ENCODE data around the gene SLC24A3.

The SLC24A3 gene

GRCh38 chr20:19381947-19382346 is 169.5 kb downstream of the SLC24A3 start:
- no peaks in the 10 kb centered on the region for H3K9me3 ChIP-seq
- no peak overlapping the region for H3K27ac ChIP-seq
- H3K4me1 ChIP-seq (ENCODE audit: control insufficient read depth in 1 of 2, insufficient read depth in 1 of 2, low read depth in 1 of 2, low read length in 1 of 2): peaks cover 5 to 7% of the 10 kb centered on the region in 2 experiments
- H3K36me3 ChIP-seq: no peaks in the 10 kb centered on the region
- no peaks in the 10 kb centered on the region for H3K27me3 ChIP-seq
- no peak for TF ChIP-seq CTCF (IDR thresholded peaks at IDR 0.05)
- no peak overlapping the region for H3K4me3 ChIP-seq (ENCODE audit: low read depth in 1 of 2, low read length in 1 of 2)

- TF ChIP-seq CTCF (IDR thresholded peaks at IDR 0.05): no peak
- Histone ChIP-seq H3K36me3 (no peaks in the 10 kb centered on the region), H3K4me1 (ENCODE audit: control insufficient read depth in 1 of 2, insufficient read depth in 1 of 2, low read depth in 1 of 2, low read length in 1 of 2) (peaks cover 5 to 7% of the 10 kb centered on the region in 2 experiments), H3K9me3 (no peaks in the 10 kb centered on the region), H3K4me3 (ENCODE audit: low read depth in 1 of 2, low read length in 1 of 2) (no peak overlapping the region), H3K27me3 (no peaks in the 10 kb centered on the region), H3K27ac (no peak overlapping the region)
These were observed 170.2 kb downstream of the SLC24A3 start for GRCh38 chr20:19382386-19383340.

GRCh38 chr20:19384940-19385339 is 172.5 kb downstream of the SLC24A3 start:
- Histone ChIP-seq H3K9me3 (no peaks in the 10 kb centered on the region), H3K4me1 (ENCODE audit: control insufficient read depth in 1 of 2, insufficient read depth in 1 of 2, low read depth in 1 of 2, low read length in 1 of 2) (no peaks in the 10 kb centered on the region), H3K27ac (no peak overlapping the region), H3K4me3 (ENCODE audit: low read depth in 1 of 2, low read length in 1 of 2) (no peak overlapping the region), H3K27me3 (no peaks in the 10 kb centered on the region), H3K36me3 (no peaks in the 10 kb centered on the region)
- no peak for TF ChIP-seq CTCF (IDR thresholded peaks at IDR 0.05)

GRCh38 chr20:19387251-19387650 is 174.8 kb downstream of the SLC24A3 start:
- no peaks in the 10 kb centered on the region for H3K36me3 ChIP-seq
- H3K27ac ChIP-seq: no peak overlapping the region
- no peak overlapping the region for H3K4me3 ChIP-seq (ENCODE audit: low read depth in 1 of 2, low read length in 1 of 2)
- no peaks in the 10 kb centered on the region for H3K27me3 ChIP-seq
- no peaks in the 10 kb centered on the region for H3K4me1 ChIP-seq (ENCODE audit: control insufficient read depth in 1 of 2, insufficient read depth in 1 of 2, low read depth in 1 of 2, low read length in 1 of 2)
- TF ChIP-seq CTCF (IDR thresholded peaks at IDR 0.05): no peak
- no peaks in the 10 kb centered on the region for H3K9me3 ChIP-seq

- no peaks in the 10 kb centered on the region for H3K9me3 ChIP-seq
- TF ChIP-seq CTCF (IDR thresholded peaks at IDR 0.05): no peak
- peaks cover 2 to 4% of the 10 kb centered on the region in 2 experiments for H3K4me1 ChIP-seq (ENCODE audit: control insufficient read depth in 1 of 2, insufficient read depth in 1 of 2, low read depth in 1 of 2, low read length in 1 of 2)
- no peak overlapping the region for H3K27ac ChIP-seq
- no peaks in the 10 kb centered on the region for H3K27me3 ChIP-seq
- no peak overlapping the region for H3K4me3 ChIP-seq (ENCODE audit: low read depth in 1 of 2, low read length in 1 of 2)
- no peaks in the 10 kb centered on the region for H3K36me3 ChIP-seq
These were observed 180.1 kb downstream of the SLC24A3 start for GRCh38 chr20:19392344-19393130.
